GM21619 (cell line): ENCODE results near the gene ZNF654.
A peak's percentile ranks its signal among the peaks of the same experiment; 100 is the strongest.
"Not testable (repeated sequence)": the region's sequence is repeated elsewhere in the genome, so short reads cannot be mapped to it uniquely, and the experiment has no call there.

Experiments
- ATAC-seq: cut with Tn5 transposase; IDR thresholded peaks from one replicate; pipeline ENCODE4 v1.9.1; 2021; ENCODE audit not compliant: unreplicated experiment

The ZNF654 gene

GRCh38 chr3:88059380-88060170 lies 520 bp downstream of the ZNF654 start:
- ATAC-seq, result peak; percentile 8

- no peak for ATAC-seq
Measured at GRCh38 chr3:88061746-88062145, 2.7 kb downstream of the ZNF654 start.

GRCh38 chr3:88075072-88075471 lies 16.0 kb downstream of the ZNF654 start:
- no peak for ATAC-seq

- ATAC-seq, result no peak
Measured at GRCh38 chr3:88075497-88075896, 16.4 kb downstream of the ZNF654 start.

GRCh38 chr3:88076712-88077111 lies 17.7 kb downstream of the ZNF654 start:
- ATAC-seq, result no peak

- ATAC-seq, result no peak
Measured at GRCh38 chr3:88078932-88079331, 19.9 kb downstream of the ZNF654 start.

GRCh38 chr3:88082854-88083253 lies 23.8 kb downstream of the ZNF654 start:
- ATAC-seq, result no peak

- ATAC-seq, result no peak
Measured at GRCh38 chr3:88084097-88084501, 25.0 kb downstream of the ZNF654 start.

GRCh38 chr3:88090681-88091080 lies 31.6 kb downstream of the ZNF654 start:
- ATAC-seq, result no peak

- no peak for ATAC-seq
Measured at GRCh38 chr3:88092270-88092669, 33.2 kb downstream of the ZNF654 start.

GRCh38 chr3:88093266-88093665 lies 34.2 kb downstream of the ZNF654 start:
- ATAC-seq, result no peak

GRCh38 chr3:88101142-88101541 lies 42.1 kb downstream of the ZNF654 start:
- peak; percentile 80 for ATAC-seq

- no peak for ATAC-seq
Measured at GRCh38 chr3:88105325-88105724, 46.3 kb downstream of the ZNF654 start.

GRCh38 chr3:88112289-88112688 lies 53.2 kb downstream of the ZNF654 start:
- no peak for ATAC-seq

- peak; percentile 93 for ATAC-seq
Measured at GRCh38 chr3:88113311-88114162, 54.5 kb downstream of the ZNF654 start.

- ATAC-seq, result no peak
Measured at GRCh38 chr3:88114878-88115549, 56.0 kb downstream of the ZNF654 start.

GRCh38 chr3:88117683-88118082 lies 58.6 kb downstream of the ZNF654 start:
- no peak for ATAC-seq

GRCh38 chr3:88118603-88119002 lies 59.5 kb downstream of the ZNF654 start:
- not testable (repeated sequence) for ATAC-seq

- ATAC-seq, result no peak
Measured at GRCh38 chr3:88123526-88123925, 64.5 kb downstream of the ZNF654 start.

- no peak for ATAC-seq
Measured at GRCh38 chr3:88131695-88132094, 72.6 kb downstream of the ZNF654 start.

GRCh38 chr3:88132894-88133293 lies 73.8 kb downstream of the ZNF654 start:
- no peak for ATAC-seq
